Measurements from ENCODE around the gene LDLRAD4. TPM values are rescaled to one million over a fixed set of nuclear protein-coding genes. Genes with fewer than 3 reads are reported as not detected.
A peak's percentile ranks its signal among the peaks of the same experiment; 100 is the strongest.
"Not testable (repeated sequence)": the region's sequence is repeated elsewhere in the genome, so short reads cannot be mapped to it uniquely, and the experiment has no call there.

LDLRAD4 gene
- total and polyA plus RNA-seq, 12 donors = 3.9 to 64.5 (median 36.0) TPM

GRCh38 chr18:13261661-13262357 lies 43.2 kb downstream of the LDLRAD4 start:
- 79 to 89% (median 87%) methylated on average over 11 to 26 of the region's 26 CpGs for WGBS, 4 donors
- H3K27ac ChIP-seq = peak overlapping the region in 2 of 5 donors; percentile 80 to 87
- no peaks in the 10 kb centered on the region for H3K27me3 ChIP-seq
- DNase-seq = peak in 2 of 7 donors; percentile 18 to 51
- TF ChIP-seq POLR2A (IDR thresholded peaks at IDR 0.05) (no peak), CTCF (IDR thresholded peaks at IDR 0.05) (no peak)
- no peaks in the 10 kb centered on the region for H3K9me3 ChIP-seq (replicated peaks in 1 of 3)
- H3K36me3 ChIP-seq (replicated peaks in 1 of 2) = no peaks in the 10 kb centered on the region
- H3K4me3 ChIP-seq = no peak overlapping the region
- intact Hi-C loops (cut with DNase I) = no loop called here
- H3K4me1 ChIP-seq (replicated peaks in 1 of 2) = peaks cover 28 to 65% of the 10 kb centered on the region in 2 donors

DNA sequence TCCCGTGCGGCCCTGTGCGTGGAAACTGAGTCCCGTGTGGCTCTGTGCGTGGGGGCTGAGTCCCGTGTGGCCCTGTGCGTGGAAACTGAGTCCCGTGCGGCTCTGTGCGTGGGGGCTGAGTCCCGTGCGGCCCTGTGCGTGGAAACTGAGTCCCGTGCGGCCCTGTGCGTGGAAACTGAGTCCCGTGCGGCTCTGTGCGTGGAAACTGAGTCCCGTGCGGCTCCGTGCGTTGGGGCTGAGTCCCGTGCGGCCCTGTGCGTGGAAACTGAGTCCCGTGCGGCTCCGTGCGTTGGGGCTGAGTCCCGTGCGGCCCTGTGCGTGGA lies 43.8 kb downstream of the LDLRAD4 start:
- 70 to 96% (median 96%) methylated on average over 18 to 33 of the region's 33 CpGs for WGBS, 4 donors
- H3K36me3 ChIP-seq (replicated peaks in 1 of 2); intact Hi-C loops (cut with DNase I); H3K9me3 ChIP-seq (replicated peaks in 1 of 3); H3K27me3 ChIP-seq; H3K4me3 ChIP-seq: not testable (repeated sequence)
- peaks cover 30 to 65% of the 10 kb centered on the region in 2 donors for H3K4me1 ChIP-seq (replicated peaks in 1 of 2)
- peak in 1 of 7 donors; percentile 43 for DNase-seq
- H3K27ac ChIP-seq = peak overlapping the region in 1 of 5 donors; percentile 87

DNA sequence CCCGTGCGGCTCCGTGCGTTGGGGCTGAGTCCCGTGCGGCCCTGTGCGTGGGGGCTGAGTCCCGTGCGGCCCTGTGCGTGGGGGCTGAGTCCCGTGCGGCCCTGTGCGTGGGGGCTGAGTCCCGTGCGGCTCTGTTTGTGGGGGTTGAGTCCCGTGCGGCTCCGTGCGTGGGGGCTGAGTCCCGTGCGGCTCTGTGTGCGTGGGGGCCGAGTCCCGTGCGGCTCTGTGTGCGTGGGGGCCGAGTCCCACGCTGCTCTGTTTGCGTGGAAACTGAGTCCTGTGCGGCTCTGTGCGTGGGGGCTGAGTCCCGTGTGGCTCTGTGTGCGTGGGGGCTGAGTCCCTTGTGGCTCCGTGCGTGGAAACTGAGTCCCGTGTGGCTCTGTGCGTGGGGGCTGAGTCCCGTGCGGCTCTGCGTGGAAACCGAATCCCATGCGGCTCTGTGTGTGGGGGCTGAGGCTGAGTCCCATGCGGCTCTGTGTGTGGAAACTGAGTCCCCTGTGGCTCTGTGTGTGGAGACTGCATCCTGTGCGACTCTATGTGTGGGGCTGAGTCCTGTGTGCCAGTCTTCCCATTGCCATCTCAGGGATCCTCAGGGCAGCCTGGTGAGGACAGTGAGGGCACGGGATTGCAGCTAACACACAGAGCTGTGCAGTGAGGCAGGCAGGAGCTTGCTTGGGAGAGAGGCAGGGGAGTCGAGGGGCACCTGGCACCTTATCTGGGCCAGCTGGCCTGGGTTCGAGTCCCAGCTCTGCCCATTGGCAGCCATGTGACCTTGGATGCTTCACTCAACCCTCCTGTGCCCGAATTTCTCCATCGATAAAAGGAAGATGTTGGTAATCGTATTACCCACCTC lies 44.5 kb downstream of the LDLRAD4 start:
- WGBS, 4 donors = 89 to 97% (median 93%) methylated on average over 12 to 50 of the region's 50 CpGs
- Histone ChIP-seq H3K4me3 (no peak overlapping the region), H3K4me1 (replicated peaks in 1 of 2) (peaks cover 38 to 72% of the 10 kb centered on the region in 2 donors), H3K36me3 (replicated peaks in 1 of 2) (no peaks in the 10 kb centered on the region), H3K27me3 (no peaks in the 10 kb centered on the region), H3K27ac (no peak overlapping the region), H3K9me3 (replicated peaks in 1 of 3) (no peaks in the 10 kb centered on the region)
- intact Hi-C loops (cut with DNase I) = no loop called here
- DNase-seq = peak in 2 of 7 donors; percentile 6 to 43
- TF ChIP-seq POLR2A (IDR thresholded peaks at IDR 0.05) = no peak
- no peak for TF ChIP-seq CTCF (IDR thresholded peaks at IDR 0.05)

DNA sequence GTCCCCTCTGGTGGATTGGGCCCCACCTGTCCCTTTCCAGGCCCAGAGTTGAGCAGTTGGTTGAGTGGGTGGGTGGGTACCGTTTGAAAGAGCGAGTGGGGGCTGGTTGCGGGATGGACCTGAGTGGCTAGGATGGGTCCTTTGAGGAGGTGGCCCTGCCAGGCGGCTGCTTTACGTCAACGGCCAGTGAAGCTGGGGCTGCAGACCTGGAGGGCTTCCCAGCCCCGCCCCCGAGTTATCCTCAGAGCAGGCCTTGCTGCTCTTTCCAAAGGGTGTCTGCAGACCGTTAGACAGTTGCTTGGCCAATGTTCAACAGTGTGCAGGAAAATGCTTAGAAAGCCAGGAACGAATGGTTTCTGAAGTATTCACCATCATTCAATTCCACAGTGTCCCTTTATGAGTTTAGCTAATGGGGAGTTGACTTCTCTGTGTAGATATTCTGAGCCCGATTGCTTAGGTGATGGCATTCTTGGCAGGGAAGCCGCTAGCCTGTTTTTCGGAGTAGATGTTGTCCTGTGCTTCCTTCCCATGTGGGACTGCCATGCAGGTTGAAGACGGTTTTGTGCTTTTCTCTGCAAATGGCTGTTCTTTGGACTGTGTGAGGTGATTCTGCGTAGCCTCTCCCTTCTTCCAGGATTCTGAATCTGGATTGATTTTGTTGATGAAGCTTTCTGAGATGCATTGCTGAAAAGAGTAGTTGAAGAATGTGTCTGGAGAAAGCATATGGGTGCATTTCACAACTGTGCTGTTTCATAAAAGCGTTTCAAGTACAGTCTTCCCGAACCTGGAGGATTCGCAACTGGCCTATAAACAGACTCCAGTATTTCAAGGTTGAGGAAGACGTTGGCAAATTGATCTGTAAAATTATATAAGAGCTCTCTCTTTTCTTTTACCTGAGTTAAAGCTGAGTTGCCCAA lies 45.8 kb downstream of the LDLRAD4 start:
- intact Hi-C loops (cut with DNase I) = no loop called here
- no peaks in the 10 kb centered on the region for H3K27me3 ChIP-seq
- no peak for TF ChIP-seq CTCF (IDR thresholded peaks at IDR 0.05)
- H3K4me3 ChIP-seq = no peak overlapping the region
- H3K9me3 ChIP-seq (replicated peaks in 1 of 3) = no peaks in the 10 kb centered on the region
- no peak overlapping the region for H3K27ac ChIP-seq
- WGBS, 4 donors = 63 to 80% (median 75%) methylated on average over 19 of the region's 19 CpGs
- DNase-seq = peak in 1 of 7 donors; percentile 52
- peaks cover 51 to 71% of the 10 kb centered on the region in 2 donors for H3K4me1 ChIP-seq (replicated peaks in 1 of 2)
- no peaks in the 10 kb centered on the region for H3K36me3 ChIP-seq (replicated peaks in 1 of 2)
